Neural crest cell (in vitro differentiated cells): ENCODE results near the gene NETO2. TPM values are rescaled to one million over a fixed set of nuclear protein-coding genes. Genes with fewer than 3 reads are reported as not detected.
"Not testable (repeated sequence)": the region's sequence is repeated elsewhere in the genome, so short reads cannot be mapped to it uniquely, and the experiment has no call there.

ENCODE experiments used
- DNase-seq: peaks from one replicate; pipeline ENCODE4 v3.0.0; 2021; ENCODE audit warnings: low read depth, mixed read lengths, low spot score
- H3K27ac Mint-ChIP-seq: one replicate; pipeline ENCODE4 v1.8.0; 2021; ENCODE audit warnings: mild to moderate bottlenecking, mixed read lengths; ENCODE audit not compliant: unreplicated experiment
- H3K27me3 Mint-ChIP-seq: 2 replicates; pipeline ENCODE4 v1.8.0; 2021; ENCODE audit warnings: low read depth, mild to moderate bottlenecking, mixed read lengths
- H3K36me3 Mint-ChIP-seq: 2 replicates; pipeline ENCODE4 v1.8.0; 2021; ENCODE audit warnings: low read depth, mild to moderate bottlenecking, mixed read lengths
- H3K4me1 Mint-ChIP-seq: 2 replicates; pipeline ENCODE4 v1.8.0; 2021; ENCODE audit warnings: mixed read lengths
- H3K4me3 Mint-ChIP-seq: one replicate; pipeline ENCODE4 v1.8.0; 2021; ENCODE audit warnings: mild to moderate bottlenecking, mixed read lengths
- H3K9me3 Mint-ChIP-seq: 2 replicates; pipeline ENCODE4 v1.8.0; 2021; ENCODE audit warnings: mixed read lengths
- CTCF ChIP-seq: fragments of 200-600 bp; sonication (generic); conservative IDR thresholded peaks from 2 replicates; pipeline ENCODE4 v1.5.0; 2021; ENCODE audit warnings: antibody characterized with exemption, mild to moderate bottlenecking
- total RNA-seq: library from RNA; stranded (reverse); gene quantifications from 2 replicates; pipeline ENCODE4 v1.2.1, GENCODE V29; 2021

Gene NETO2
- total RNA-seq, 1 donor from 2014 or later = 105 TPM

- Mint-ChIP-seq H3K36me3 (peaks cover 32% of the 10 kb centered on the region), H3K9me3 (no peaks in the 10 kb centered on the region), H3K27me3 (no peaks in the 10 kb centered on the region), H3K4me3 (no peak overlapping the region), H3K4me1 (no peaks in the 10 kb centered on the region), H3K27ac (no peak overlapping the region)
- no peak for DNase-seq
- no peak for TF ChIP-seq CTCF
Measured at GRCh38 chr16:47109361-47109760, 34.4 kb downstream of the NETO2 start.

GRCh38 chr16:47102921-47103320 lies 40.8 kb downstream of the NETO2 start:
- H3K36me3 Mint-ChIP-seq = peaks cover 68% of the 10 kb centered on the region
- H3K9me3 Mint-ChIP-seq, DNase-seq, H3K4me1 Mint-ChIP-seq, H3K27ac Mint-ChIP-seq, H3K27me3 Mint-ChIP-seq, H3K4me3 Mint-ChIP-seq: not testable (repeated sequence)

GRCh38 chr16:47097154-47097553 lies 46.6 kb downstream of the NETO2 start:
- not testable (repeated sequence) for DNase-seq, H3K27me3 Mint-ChIP-seq, H3K27ac Mint-ChIP-seq, H3K9me3 Mint-ChIP-seq, H3K4me1 Mint-ChIP-seq, H3K4me3 Mint-ChIP-seq
- H3K36me3 Mint-ChIP-seq = peaks cover 57% of the 10 kb centered on the region

DNA sequence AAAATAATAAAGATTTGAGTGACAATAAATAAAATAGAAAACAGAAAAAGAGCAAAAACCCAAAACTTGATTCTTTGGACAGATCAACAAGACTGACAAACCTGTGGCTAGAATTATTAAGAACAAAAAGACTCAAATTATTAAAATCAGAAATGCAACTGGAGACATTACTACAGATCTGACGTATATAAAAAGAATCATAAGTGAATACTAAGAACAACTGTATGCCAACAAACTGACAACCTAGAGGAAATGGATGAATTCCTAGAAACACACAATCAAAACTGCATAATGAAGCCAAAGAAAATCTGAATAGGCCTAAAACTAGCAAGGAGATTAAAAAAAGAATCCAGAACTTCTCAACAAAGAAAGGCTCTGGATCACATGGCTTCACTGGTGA lies 47.4 kb downstream of the NETO2 start:
- Mint-ChIP-seq H3K27me3 (no peaks in the 10 kb centered on the region), H3K4me3 (no peak overlapping the region), H3K36me3 (peaks cover 50% of the 10 kb centered on the region), H3K27ac (peak overlapping the region; percentile 3), H3K4me1 (no peaks in the 10 kb centered on the region), H3K9me3 (no peaks in the 10 kb centered on the region)
- DNase-seq = no peak
- no peak for TF ChIP-seq CTCF

DNA sequence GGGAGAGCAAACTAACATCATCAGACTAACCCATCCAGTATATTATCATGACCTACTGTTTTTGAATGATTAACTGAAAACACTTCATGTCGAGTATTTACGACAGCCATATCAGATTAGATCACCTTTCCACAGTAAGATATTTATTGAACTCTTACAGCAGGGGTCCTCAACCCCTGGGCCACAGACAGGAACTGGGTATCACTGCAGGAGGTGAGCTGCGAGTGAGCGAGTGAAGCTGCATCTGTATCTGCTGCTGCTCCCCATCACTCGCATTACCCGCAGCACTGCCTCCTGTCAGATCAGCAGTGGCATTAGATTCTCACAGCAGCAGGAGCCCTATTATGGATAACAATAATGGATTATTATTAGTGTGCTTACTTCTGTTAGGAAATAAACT lies 59.5 kb downstream of the NETO2 start:
- H3K9me3 Mint-ChIP-seq = no peaks in the 10 kb centered on the region
- peaks cover 23% of the 10 kb centered on the region for H3K36me3 Mint-ChIP-seq
- H3K27me3 Mint-ChIP-seq = no peaks in the 10 kb centered on the region
- TF ChIP-seq CTCF = no peak
- no peak for DNase-seq
- peaks cover 13% of the 10 kb centered on the region for H3K4me1 Mint-ChIP-seq
- H3K27ac Mint-ChIP-seq = no peak overlapping the region
- no peak overlapping the region for H3K4me3 Mint-ChIP-seq

- peaks cover 6% of the 10 kb centered on the region for H3K27me3 Mint-ChIP-seq
- H3K4me1 Mint-ChIP-seq = peaks cover 17% of the 10 kb centered on the region
- no peak for TF ChIP-seq CTCF
- H3K27ac Mint-ChIP-seq = no peak overlapping the region
- H3K36me3 Mint-ChIP-seq = peaks cover 20% of the 10 kb centered on the region
- H3K4me3 Mint-ChIP-seq = no peak overlapping the region
- no peaks in the 10 kb centered on the region for H3K9me3 Mint-ChIP-seq
- DNase-seq = no peak
Measured at GRCh38 chr16:47082099-47082865, 61.5 kb downstream of the NETO2 start.
